T-helper 17 cell (primary cell): Measurements from ENCODE around the gene TCOF1. TPM values are rescaled to one million over a fixed set of nuclear protein-coding genes. Genes with fewer than 3 reads are reported as not detected.

ENCODE experiments used
- ATAC-seq: fragments of 150-1000 bp; cut with Tn5 transposase; 2 replicates; pipeline ENCODE4 v1.10.0; 2021; ENCODE audit warnings: mild to moderate bottlenecking, moderate library complexity
- DNase-seq, 3 donors: peaks; one replicate each; pipeline versions ENCODE4 v3.0.0 to v3.0.0-alpha.2; 2020 to 2021
- H3K9me3 ChIP-seq: one replicate; pipeline ENCODE4 v1.7.0; 2013; ENCODE audit warnings: low read length, mild to moderate bottlenecking; ENCODE audit not compliant: control insufficient read depth, poor library complexity, severe bottlenecking
- H3K27ac Mint-ChIP-seq: one replicate; pipeline ENCODE4 v1.8.0; 2022; ENCODE audit warnings: mild to moderate bottlenecking, moderate library complexity, mixed read lengths
- H3K27me3 Mint-ChIP-seq: one replicate; pipeline ENCODE4 v1.8.0; 2022; ENCODE audit warnings: mixed read lengths
- H3K36me3 Mint-ChIP-seq: one replicate; pipeline ENCODE4 v1.8.0; 2022; ENCODE audit warnings: low read depth, mixed read lengths
- H3K4me1 Mint-ChIP-seq: one replicate; pipeline ENCODE4 v1.8.0; 2022; ENCODE audit warnings: mild to moderate bottlenecking, mixed read lengths
- H3K4me3 Mint-ChIP-seq: one replicate; pipeline ENCODE4 v1.8.0; 2022; ENCODE audit warnings: mild to moderate bottlenecking, moderate library complexity, mixed read lengths
- total RNA-seq, 4 donors: library from RNA in 2 of 4; stranded (reverse) in 2 of 4; gene quantifications; one replicate each; pipeline ENCODE4 v1.2.3 and lab custom pipeline; 2022 to 2026

TCOF1 gene
- total RNA-seq, 2 donors from 2014 or later = 49.2 to 57.3 TPM

- Mint-ChIP-seq H3K27ac (peak overlapping the region; percentile 82), H3K36me3 (peaks cover 9% of the 10 kb centered on the region), H3K27me3 (peaks cover 12% of the 10 kb centered on the region), H3K4me3 (no peak overlapping the region), H3K4me1 (peaks cover 7% of the 10 kb centered on the region)
- no peaks in the 10 kb centered on the region for H3K9me3 ChIP-seq
- no peak for DNase-seq
- ATAC-seq = peak; percentile 66
Observed at GRCh38 chr5:150429410-150429873, 71.9 kb downstream of the TCOF1 start.

- Mint-ChIP-seq H3K27ac (no peak overlapping the region), H3K4me3 (no peak overlapping the region), H3K36me3 (peaks cover 6% of the 10 kb centered on the region), H3K4me1 (peaks cover 10% of the 10 kb centered on the region), H3K27me3 (peaks cover 12% of the 10 kb centered on the region)
- DNase-seq = no peak
- no peak for ATAC-seq
- no peaks in the 10 kb centered on the region for H3K9me3 ChIP-seq
Observed at GRCh38 chr5:150431048-150431447, 73.6 kb downstream of the TCOF1 start.

- H3K4me3 Mint-ChIP-seq = no peak overlapping the region
- no peak overlapping the region for H3K27ac Mint-ChIP-seq
- peaks cover 13% of the 10 kb centered on the region for H3K4me1 Mint-ChIP-seq
- no peaks in the 10 kb centered on the region for H3K9me3 ChIP-seq
- peaks cover 6% of the 10 kb centered on the region for H3K36me3 Mint-ChIP-seq
- ATAC-seq = no peak
- H3K27me3 Mint-ChIP-seq = peaks cover 12% of the 10 kb centered on the region
- no peak for DNase-seq
Observed at GRCh38 chr5:150431574-150431973, 74.1 kb downstream of the TCOF1 start.

- H3K4me3 Mint-ChIP-seq = no peak overlapping the region
- no peak overlapping the region for H3K27ac Mint-ChIP-seq
- DNase-seq (no peak), ATAC-seq (no peak)
- H3K9me3 ChIP-seq = no peaks in the 10 kb centered on the region
- peaks cover 1% of the 10 kb centered on the region for H3K36me3 Mint-ChIP-seq
- peaks cover 2% of the 10 kb centered on the region for H3K27me3 Mint-ChIP-seq
- peaks cover 15% of the 10 kb centered on the region for H3K4me1 Mint-ChIP-seq
Observed at GRCh38 chr5:150434464-150434863, 77.0 kb downstream of the TCOF1 start.

- Mint-ChIP-seq H3K4me1 (peaks cover 19% of the 10 kb centered on the region), H3K27me3 (no peaks in the 10 kb centered on the region), H3K4me3 (peak overlapping the region; percentile 79)
Observed at GRCh38 chr5:150436141-150436680, 78.7 kb downstream of the TCOF1 start.

GRCh38 chr5:150438873-150439546, 81.5 kb downstream of the TCOF1 start:
- H3K4me1 Mint-ChIP-seq = peaks cover 20% of the 10 kb centered on the region
- ATAC-seq = no peak
- no peak for DNase-seq
- no peak overlapping the region for H3K4me3 Mint-ChIP-seq
- peaks cover 5% of the 10 kb centered on the region for H3K36me3 Mint-ChIP-seq
- no peaks in the 10 kb centered on the region for H3K9me3 ChIP-seq
- peak overlapping the region; percentile 49 for H3K27ac Mint-ChIP-seq
- no peaks in the 10 kb centered on the region for H3K27me3 Mint-ChIP-seq

More at GRCh38 chr5:150436141-150436680, 78.7 kb downstream of the TCOF1 start:
- ATAC-seq (peak; percentile 99), DNase-seq (peak; percentile 78 to 91 (median 79))
- H3K9me3 ChIP-seq = no peaks in the 10 kb centered on the region
- Mint-ChIP-seq H3K27ac (peak overlapping the region; percentile 89), H3K36me3 (no peaks in the 10 kb centered on the region)

GRCh38 chr5:150440948-150441812, 83.7 kb downstream of the TCOF1 start:
- no peaks in the 10 kb centered on the region for H3K27me3 Mint-ChIP-seq
- H3K9me3 ChIP-seq = no peaks in the 10 kb centered on the region
- no peak for DNase-seq
- peaks cover 7% of the 10 kb centered on the region for H3K36me3 Mint-ChIP-seq
- peaks cover 17% of the 10 kb centered on the region for H3K4me1 Mint-ChIP-seq
- peak overlapping the region; percentile 45 for H3K27ac Mint-ChIP-seq
- peak; percentile 12 for ATAC-seq
- H3K4me3 Mint-ChIP-seq = no peak overlapping the region

GRCh38 chr5:150441813-150442698, 84.6 kb downstream of the TCOF1 start:
- H3K4me1 Mint-ChIP-seq = peaks cover 15% of the 10 kb centered on the region
- DNase-seq = no peak
- no peaks in the 10 kb centered on the region for H3K27me3 Mint-ChIP-seq
- no peaks in the 10 kb centered on the region for H3K9me3 ChIP-seq
- peaks cover 9% of the 10 kb centered on the region for H3K36me3 Mint-ChIP-seq
- H3K4me3 Mint-ChIP-seq = no peak overlapping the region
- peak; percentile 17 for ATAC-seq
- H3K27ac Mint-ChIP-seq = peak overlapping the region; percentile 45

GRCh38 chr5:150442699-150443080, 85.2 kb downstream of the TCOF1 start:
- no peaks in the 10 kb centered on the region for H3K27me3 Mint-ChIP-seq
- H3K36me3 Mint-ChIP-seq = peaks cover 11% of the 10 kb centered on the region
- H3K27ac Mint-ChIP-seq = no peak overlapping the region
- no peak overlapping the region for H3K4me3 Mint-ChIP-seq
- H3K9me3 ChIP-seq = no peaks in the 10 kb centered on the region
- DNase-seq = no peak
- H3K4me1 Mint-ChIP-seq = peaks cover 16% of the 10 kb centered on the region
- ATAC-seq = no peak

- Mint-ChIP-seq H3K27ac (peak overlapping the region; percentile 75), H3K36me3 (peaks cover 14% of the 10 kb centered on the region), H3K4me3 (peak overlapping the region; percentile 21), H3K27me3 (no peaks in the 10 kb centered on the region), H3K4me1 (peaks cover 24% of the 10 kb centered on the region)
- DNase-seq (no peak), ATAC-seq (no peak)
- no peaks in the 10 kb centered on the region for H3K9me3 ChIP-seq
Observed at GRCh38 chr5:150443242-150444075, 86.0 kb downstream of the TCOF1 start.

- ATAC-seq (no peak), DNase-seq (no peak)
- Mint-ChIP-seq H3K27ac (no peak overlapping the region), H3K27me3 (no peaks in the 10 kb centered on the region), H3K36me3 (peaks cover 14% of the 10 kb centered on the region), H3K4me3 (no peak overlapping the region), H3K4me1 (peaks cover 25% of the 10 kb centered on the region)
- H3K9me3 ChIP-seq = no peaks in the 10 kb centered on the region
Observed at GRCh38 chr5:150444770-150445169, 87.3 kb downstream of the TCOF1 start.

- ATAC-seq = no peak
- Mint-ChIP-seq H3K36me3 (peaks cover 14% of the 10 kb centered on the region), H3K4me3 (peak overlapping the region; percentile 58)
Observed at GRCh38 chr5:150446088-150446487, 88.6 kb downstream of the TCOF1 start.

More at GRCh38 chr5:150446088-150446487, 88.6 kb downstream of the TCOF1 start:
- Mint-ChIP-seq H3K27ac (peak overlapping the region; percentile 98), H3K4me1 (peaks cover 21% of the 10 kb centered on the region), H3K27me3 (no peaks in the 10 kb centered on the region)
- no peaks in the 10 kb centered on the region for H3K9me3 ChIP-seq
- DNase-seq = no peak
